ENCODE results near the gene SUSD6.

SUSD6 gene

GRCh38 chr14:69664265-69664664, 52.9 kb downstream of the SUSD6 start:
- Histone ChIP-seq H3K4me3 (replicated peaks; ENCODE audit: insufficient read depth, low read length) (no peak overlapping the region), H3K27me3 (ENCODE audit: insufficient read depth, poor library complexity, severe bottlenecking) (no peaks in the 10 kb centered on the region), H3K27ac (replicated peaks) (no peak overlapping the region)
- TF ChIP-seq SPI1 (IDR thresholded peaks at IDR 0.05; ENCODE audit: borderline replicate concordance, low read depth) (no peak), POLR2AphosphoS5 (IDR thresholded peaks at IDR 0.05; ENCODE audit: low read depth) (no peak), GABPA (IDR thresholded peaks at IDR 0.05; ENCODE audit: low read depth) (no peak)
- TF ChIP-seq, protein P1, sequence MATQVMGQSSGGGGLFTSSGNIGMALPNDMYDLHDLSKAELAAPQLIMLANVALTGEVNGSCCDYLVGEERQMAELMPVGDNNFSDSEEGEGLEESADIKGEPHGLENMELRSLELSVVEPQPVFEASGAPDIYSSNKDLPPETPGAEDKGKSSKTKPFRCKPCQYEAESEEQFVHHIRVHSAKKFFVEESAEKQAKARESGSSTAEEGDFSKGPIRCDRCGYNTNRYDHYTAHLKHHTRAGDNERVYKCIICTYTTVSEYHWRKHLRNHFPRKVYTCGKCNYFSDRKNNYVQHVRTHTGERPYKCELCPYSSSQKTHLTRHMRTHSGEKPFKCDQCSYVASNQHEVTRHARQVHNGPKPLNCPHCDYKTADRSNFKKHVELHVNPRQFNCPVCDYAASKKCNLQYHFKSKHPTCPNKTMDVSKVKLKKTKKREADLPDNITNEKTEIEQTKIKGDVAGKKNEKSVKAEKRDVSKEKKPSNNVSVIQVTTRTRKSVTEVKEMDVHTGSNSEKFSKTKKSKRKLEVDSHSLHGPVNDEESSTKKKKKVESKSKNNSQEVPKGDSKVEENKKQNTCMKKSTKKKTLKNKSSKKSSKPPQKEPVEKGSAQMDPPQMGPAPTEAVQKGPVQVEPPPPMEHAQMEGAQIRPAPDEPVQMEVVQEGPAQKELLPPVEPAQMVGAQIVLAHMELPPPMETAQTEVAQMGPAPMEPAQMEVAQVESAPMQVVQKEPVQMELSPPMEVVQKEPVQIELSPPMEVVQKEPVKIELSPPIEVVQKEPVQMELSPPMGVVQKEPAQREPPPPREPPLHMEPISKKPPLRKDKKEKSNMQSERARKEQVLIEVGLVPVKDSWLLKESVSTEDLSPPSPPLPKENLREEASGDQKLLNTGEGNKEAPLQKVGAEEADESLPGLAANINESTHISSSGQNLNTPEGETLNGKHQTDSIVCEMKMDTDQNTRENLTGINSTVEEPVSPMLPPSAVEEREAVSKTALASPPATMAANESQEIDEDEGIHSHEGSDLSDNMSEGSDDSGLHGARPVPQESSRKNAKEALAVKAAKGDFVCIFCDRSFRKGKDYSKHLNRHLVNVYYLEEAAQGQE (IDR thresholded peaks at IDR 0.05; ENCODE audit: insufficient replicate concordance, low read depth): no peak
- TF ChIP-seq, protein P2, sequence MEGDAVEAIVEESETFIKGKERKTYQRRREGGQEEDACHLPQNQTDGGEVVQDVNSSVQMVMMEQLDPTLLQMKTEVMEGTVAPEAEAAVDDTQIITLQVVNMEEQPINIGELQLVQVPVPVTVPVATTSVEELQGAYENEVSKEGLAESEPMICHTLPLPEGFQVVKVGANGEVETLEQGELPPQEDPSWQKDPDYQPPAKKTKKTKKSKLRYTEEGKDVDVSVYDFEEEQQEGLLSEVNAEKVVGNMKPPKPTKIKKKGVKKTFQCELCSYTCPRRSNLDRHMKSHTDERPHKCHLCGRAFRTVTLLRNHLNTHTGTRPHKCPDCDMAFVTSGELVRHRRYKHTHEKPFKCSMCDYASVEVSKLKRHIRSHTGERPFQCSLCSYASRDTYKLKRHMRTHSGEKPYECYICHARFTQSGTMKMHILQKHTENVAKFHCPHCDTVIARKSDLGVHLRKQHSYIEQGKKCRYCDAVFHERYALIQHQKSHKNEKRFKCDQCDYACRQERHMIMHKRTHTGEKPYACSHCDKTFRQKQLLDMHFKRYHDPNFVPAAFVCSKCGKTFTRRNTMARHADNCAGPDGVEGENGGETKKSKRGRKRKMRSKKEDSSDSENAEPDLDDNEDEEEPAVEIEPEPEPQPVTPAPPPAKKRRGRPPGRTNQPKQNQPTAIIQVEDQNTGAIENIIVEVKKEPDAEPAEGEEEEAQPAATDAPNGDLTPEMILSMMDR (IDR thresholded peaks at IDR 0.05; ENCODE audit: insufficient read depth, low read length): no peak
- DNase-seq (ENCODE audit: low read depth in 1 of 2, low spot score in 1 of 2): no peak

DNA sequence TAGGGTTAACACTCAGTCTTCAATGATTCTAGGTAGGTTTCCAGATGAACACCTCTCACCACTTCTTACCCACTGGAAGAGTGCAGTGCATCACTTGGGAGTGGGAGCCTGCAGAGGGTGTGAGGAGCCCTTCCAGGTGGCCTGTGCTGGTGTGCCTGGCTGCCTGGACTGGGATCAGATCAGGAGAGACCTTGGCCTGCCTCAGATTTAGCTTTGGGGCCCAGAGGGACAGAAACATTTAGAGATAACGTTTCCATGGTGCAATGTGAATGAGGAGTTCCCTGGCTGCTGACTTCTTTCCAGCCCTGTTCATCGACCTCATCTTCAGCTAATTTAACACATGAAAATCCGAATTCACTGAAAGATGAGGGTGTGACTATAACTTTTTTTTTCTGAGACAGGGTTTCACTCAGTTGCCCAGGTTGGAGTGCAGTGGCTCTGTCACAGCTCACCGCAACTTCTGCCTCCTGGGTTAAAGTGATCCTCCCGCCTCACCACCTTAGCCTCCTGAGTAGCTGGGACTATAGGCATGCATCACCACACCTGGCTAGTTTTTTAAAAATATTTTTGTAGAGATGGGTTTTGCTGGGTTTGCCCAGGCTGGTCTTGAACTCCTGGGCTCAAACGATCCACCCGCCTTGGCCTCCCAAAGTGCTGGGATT, 53.6 kb downstream of the SUSD6 start:
- Histone ChIP-seq H3K27ac (replicated peaks) (no peak overlapping the region), H3K27me3 (ENCODE audit: insufficient read depth, poor library complexity, severe bottlenecking) (no peaks in the 10 kb centered on the region), H3K4me3 (replicated peaks; ENCODE audit: insufficient read depth, low read length) (no peak overlapping the region)
- TF ChIP-seq, protein P1 (IDR thresholded peaks at IDR 0.05; ENCODE audit: insufficient replicate concordance, low read depth): no peak
- TF ChIP-seq GABPA (IDR thresholded peaks at IDR 0.05; ENCODE audit: low read depth) (no peak), POLR2AphosphoS5 (IDR thresholded peaks at IDR 0.05; ENCODE audit: low read depth) (no peak), SPI1 (IDR thresholded peaks at IDR 0.05; ENCODE audit: borderline replicate concordance, low read depth) (no peak)
- TF ChIP-seq, protein P2 (IDR thresholded peaks at IDR 0.05; ENCODE audit: insufficient read depth, low read length): no peak
- no peak for DNase-seq (ENCODE audit: low read depth in 1 of 2, low spot score in 1 of 2)

- H3K4me3 ChIP-seq (replicated peaks; ENCODE audit: insufficient read depth, low read length): no peak overlapping the region
- no peaks in the 10 kb centered on the region for H3K27me3 ChIP-seq (ENCODE audit: insufficient read depth, poor library complexity, severe bottlenecking)
- no peak overlapping the region for H3K27ac ChIP-seq (replicated peaks)
- DNase-seq (ENCODE audit: low read depth in 1 of 2, low spot score in 1 of 2): no peak
- TF ChIP-seq POLR2AphosphoS5 (IDR thresholded peaks at IDR 0.05; ENCODE audit: low read depth) (no peak), GABPA (IDR thresholded peaks at IDR 0.05; ENCODE audit: low read depth) (no peak), SPI1 (IDR thresholded peaks at IDR 0.05; ENCODE audit: borderline replicate concordance, low read depth) (no peak)
- TF ChIP-seq, protein P2 (IDR thresholded peaks at IDR 0.05; ENCODE audit: insufficient read depth, low read length): no peak
- TF ChIP-seq, protein P1 (IDR thresholded peaks at IDR 0.05; ENCODE audit: insufficient replicate concordance, low read depth): no peak
Observed at GRCh38 chr14:69665631-69666030, 54.2 kb downstream of the SUSD6 start.
